C1 segment of cervical spinal cord (tissue), 14 donors: ENCODE data around the gene SENP7.
"Not testable (repeated sequence)": the region's sequence is repeated elsewhere in the genome, so short reads cannot be mapped to it uniquely, and the experiment has no call there.

Experiments used
- DNase-seq, 14 donors: peaks; one replicate each; lab custom pipeline; 2025; lab: John Stamatoyannopoulos, UW

Gene SENP7

GRCh38 chr3:101333883-101334282 lies 179.1 kb downstream of the SENP7 start:
- DNase-seq: no peak

- no peak for DNase-seq
Observed at GRCh38 chr3:101329016-101329673, 183.9 kb downstream of the SENP7 start.

- no peak for DNase-seq
Observed at GRCh38 chr3:101325393-101326134, 187.4 kb downstream of the SENP7 start.

- no peak for DNase-seq
Observed at GRCh38 chr3:101320475-101320874, 192.5 kb downstream of the SENP7 start, which contains the start of gene IMPG2. Gene IMPG2 (minus strand): TSS chr3:101320575. CDS start chr3:101320372, 203 bp downstream.

- DNase-seq: no peak
Observed at GRCh38 chr3:101319531-101319930, 193.5 kb downstream of the SENP7 start.

GRCh38 chr3:101312545-101312944 lies 200.5 kb downstream of the SENP7 start:
- DNase-seq: no peak

GRCh38 chr3:101311676-101312075 lies 201.3 kb downstream of the SENP7 start:
- DNase-seq: no peak

- no peak for DNase-seq
Observed at GRCh38 chr3:101310978-101311375, 202.0 kb downstream of the SENP7 start.

- DNase-seq: not testable (repeated sequence)
Observed at GRCh38 chr3:101308147-101308772, 204.8 kb downstream of the SENP7 start.

GRCh38 chr3:101303836-101304235 lies 209.2 kb downstream of the SENP7 start:
- no peak for DNase-seq

- DNase-seq: no peak
Observed at GRCh38 chr3:101303089-101303731, 209.8 kb downstream of the SENP7 start.

- DNase-seq: no peak
Observed at GRCh38 chr3:101300073-101300472, 212.9 kb downstream of the SENP7 start.

- DNase-seq: no peak
Observed at GRCh38 chr3:101292027-101292426, 221.0 kb downstream of the SENP7 start.

- no peak for DNase-seq
Observed at GRCh38 chr3:101288294-101288693, 224.7 kb downstream of the SENP7 start.

- no peak for DNase-seq
Observed at GRCh38 chr3:101284757-101285156, 228.3 kb downstream of the SENP7 start.

GRCh38 chr3:101281521-101282030 lies 231.4 kb downstream of the SENP7 start:
- DNase-seq: no peak

- DNase-seq: no peak
Observed at GRCh38 chr3:101279765-101280385, 233.1 kb downstream of the SENP7 start.

- DNase-seq: no peak
Observed at GRCh38 chr3:101279162-101279561, 233.8 kb downstream of the SENP7 start.

GRCh38 chr3:101278727-101279126 lies 234.3 kb downstream of the SENP7 start:
- no peak for DNase-seq
